Measurements from ENCODE around the gene TTC17. TPM values are rescaled to one million over a fixed set of nuclear protein-coding genes. Genes with fewer than 3 reads are reported as not detected.
"Not testable (repeated sequence)": the region's sequence is repeated elsewhere in the genome, so short reads cannot be mapped to it uniquely, and the experiment has no call there.

Gene TTC17
- polyA plus RNA-seq, 1 donor (not counting 4 experiments of a cell fraction or from before 2014, with no cell fraction given): 53.4 TPM

- TF ChIP-seq CTCF (optimal IDR thresholded peaks at IDR 0.05 in 1 of 3, IDR thresholded peaks at IDR 0.05 in 1 of 3, conservative IDR thresholded peaks at IDR 0.05 in 1 of 3; ENCODE audit: extremely low read depth in 1 of 3, insufficient read depth in 2 of 3, low read length in 3 of 3) (no peak), EZH2 (IDR thresholded peaks at IDR 0.05; ENCODE audit: low read length) (no peak)
- Histone ChIP-seq H3K79me2 (ENCODE audit: control insufficient read depth, insufficient read depth, low read length) (no peaks in the 10 kb centered on the region), H2AFZ (ENCODE audit: control insufficient read depth, low read length) (no peak overlapping the region), H3K4me2 (ENCODE audit: control insufficient read depth, extremely low read depth, insufficient read depth, low read depth, low read length) (no peak overlapping the region), H3K36me3 (ENCODE audit: control insufficient read depth in 2 of 2, extremely low read depth in 1 of 2, insufficient read depth in 2 of 2, low read length in 2 of 2) (peaks cover 7 to 9% of the 10 kb centered on the region in 2 experiments), H3K27ac (ENCODE audit: control insufficient read depth, insufficient read depth, low read length) (no peak overlapping the region), H3K27me3 (ENCODE audit: control insufficient read depth, extremely low read depth, insufficient read depth, low read length) (no peaks in the 10 kb centered on the region), H3K9ac (ENCODE audit: control insufficient read depth, extremely low read depth, insufficient read depth, low read length) (no peak overlapping the region), H3K9me1 (ENCODE audit: control insufficient read depth, extremely low read depth, insufficient read depth, low read length) (no peaks in the 10 kb centered on the region), H4K20me1 (ENCODE audit: control insufficient read depth, extremely low read depth, insufficient read depth, low read length) (no peaks in the 10 kb centered on the region), H3K9me3 (ENCODE audit: control insufficient read depth, low read depth, low read length) (no peaks in the 10 kb centered on the region), H3K4me3 (ENCODE audit: control insufficient read depth in 2 of 3, extremely low read depth in 1 of 3, insufficient read depth in 2 of 3, low read depth in 1 of 3, low read length in 3 of 3) (no peak overlapping the region), H3K4me1 (ENCODE audit: control insufficient read depth, extremely low read depth, insufficient read depth, low read length) (no peaks in the 10 kb centered on the region)
- dilution Hi-C loops (cut with MboI; ENCODE audit: extremely low pct_ligation_motif_present, low sequenced_read_pairs): no loop called here
- FAIRE-seq (no peak), DNase-seq (ENCODE audit: low read depth, low spot score) (no peak)
Measured at GRCh38 chr11:43341159-43341558, 17.6 kb upstream of the TTC17 start.

GRCh38 chr11:43351426-43351825, 7.3 kb upstream of the TTC17 start:
- H3K4me2 ChIP-seq (ENCODE audit: control insufficient read depth, extremely low read depth, insufficient read depth, low read depth, low read length); FAIRE-seq; H4K20me1 ChIP-seq (ENCODE audit: control insufficient read depth, extremely low read depth, insufficient read depth, low read length); H3K4me3 ChIP-seq (ENCODE audit: control insufficient read depth in 2 of 3, extremely low read depth in 1 of 3, insufficient read depth in 2 of 3, low read depth in 1 of 3, low read length in 3 of 3); H3K9me1 ChIP-seq (ENCODE audit: control insufficient read depth, extremely low read depth, insufficient read depth, low read length); H3K79me2 ChIP-seq (ENCODE audit: control insufficient read depth, insufficient read depth, low read length); H3K36me3 ChIP-seq (ENCODE audit: control insufficient read depth in 2 of 2, extremely low read depth in 1 of 2, insufficient read depth in 2 of 2, low read length in 2 of 2); H3K4me1 ChIP-seq (ENCODE audit: control insufficient read depth, extremely low read depth, insufficient read depth, low read length); DNase-seq (ENCODE audit: low read depth, low spot score); H3K9ac ChIP-seq (ENCODE audit: control insufficient read depth, extremely low read depth, insufficient read depth, low read length); H3K27ac ChIP-seq (ENCODE audit: control insufficient read depth, insufficient read depth, low read length); H2AFZ ChIP-seq (ENCODE audit: control insufficient read depth, low read length); dilution Hi-C loops (cut with MboI; ENCODE audit: extremely low pct_ligation_motif_present, low sequenced_read_pairs); H3K9me3 ChIP-seq (ENCODE audit: control insufficient read depth, low read depth, low read length); H3K27me3 ChIP-seq (ENCODE audit: control insufficient read depth, extremely low read depth, insufficient read depth, low read length): not testable (repeated sequence)

- dilution Hi-C loops (cut with MboI; ENCODE audit: extremely low pct_ligation_motif_present, low sequenced_read_pairs): no loop called here
- no peak overlapping the region for H3K9ac ChIP-seq (ENCODE audit: control insufficient read depth, extremely low read depth, insufficient read depth, low read length)
- no peaks in the 10 kb centered on the region for H3K36me3 ChIP-seq (ENCODE audit: control insufficient read depth in 2 of 2, extremely low read depth in 1 of 2, insufficient read depth in 2 of 2, low read length in 2 of 2)
- no peaks in the 10 kb centered on the region for H3K27me3 ChIP-seq (ENCODE audit: control insufficient read depth, extremely low read depth, insufficient read depth, low read length)
- no peaks in the 10 kb centered on the region for H4K20me1 ChIP-seq (ENCODE audit: control insufficient read depth, extremely low read depth, insufficient read depth, low read length)
- TF ChIP-seq EZH2 (IDR thresholded peaks at IDR 0.05; ENCODE audit: low read length) (no peak), CTCF (optimal IDR thresholded peaks at IDR 0.05 in 1 of 3, IDR thresholded peaks at IDR 0.05 in 1 of 3, conservative IDR thresholded peaks at IDR 0.05 in 1 of 3; ENCODE audit: extremely low read depth in 1 of 3, insufficient read depth in 2 of 3, low read length in 3 of 3) (no peak)
- H3K79me2 ChIP-seq (ENCODE audit: control insufficient read depth, insufficient read depth, low read length): peaks cover 6% of the 10 kb centered on the region
- no peak for DNase-seq (ENCODE audit: low read depth, low spot score)
- H3K4me2 ChIP-seq (ENCODE audit: control insufficient read depth, extremely low read depth, insufficient read depth, low read depth, low read length): no peak overlapping the region
- no peak for FAIRE-seq
- H3K4me1 ChIP-seq (ENCODE audit: control insufficient read depth, extremely low read depth, insufficient read depth, low read length): peaks cover 9% of the 10 kb centered on the region
- H3K4me3 ChIP-seq (ENCODE audit: control insufficient read depth in 2 of 3, extremely low read depth in 1 of 3, insufficient read depth in 2 of 3, low read depth in 1 of 3, low read length in 3 of 3): no peak overlapping the region
- H3K9me1 ChIP-seq (ENCODE audit: control insufficient read depth, extremely low read depth, insufficient read depth, low read length): no peaks in the 10 kb centered on the region
- no peak overlapping the region for H2AFZ ChIP-seq (ENCODE audit: control insufficient read depth, low read length)
- no peak overlapping the region for H3K27ac ChIP-seq (ENCODE audit: control insufficient read depth, insufficient read depth, low read length)
- no peaks in the 10 kb centered on the region for H3K9me3 ChIP-seq (ENCODE audit: control insufficient read depth, low read depth, low read length)
Measured at GRCh38 chr11:43354311-43354710, 4.4 kb upstream of the TTC17 start.
